ENCODE data around the gene RAI14.

Gene RAI14

DNA sequence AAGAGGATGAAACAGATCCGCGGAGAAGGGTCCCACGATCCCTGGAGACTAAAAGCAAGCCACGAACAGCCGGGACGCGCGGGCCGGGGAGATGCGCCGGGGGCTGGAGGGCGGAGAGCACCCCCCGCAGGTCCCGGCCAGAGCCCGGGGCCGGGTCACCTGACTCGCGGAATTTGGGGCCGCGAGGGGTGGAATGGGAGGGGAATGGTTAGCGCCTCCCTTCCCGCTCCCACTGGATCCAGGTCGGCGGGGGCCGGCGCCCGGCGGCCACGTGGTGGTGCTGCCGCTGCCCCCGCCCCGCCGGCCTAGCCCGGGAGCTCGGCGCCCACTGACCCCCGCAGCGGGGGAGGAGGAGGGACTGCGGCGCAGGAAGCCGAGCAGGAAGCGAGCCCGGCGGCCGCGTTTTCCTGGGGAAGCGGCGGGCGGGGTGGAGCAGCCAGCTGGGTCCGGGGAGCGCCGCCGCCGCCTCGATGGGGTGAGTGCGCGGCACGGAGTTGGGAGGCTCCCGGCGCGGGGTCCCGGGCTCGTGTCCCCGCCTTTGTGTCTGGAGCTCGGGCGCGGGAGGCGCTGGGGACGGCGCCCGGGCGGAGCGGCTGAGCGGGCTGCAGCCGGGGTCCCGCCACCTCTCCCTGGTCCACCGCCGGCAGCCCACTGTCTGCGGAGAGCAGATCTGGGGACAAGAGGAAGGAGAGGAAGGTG lies at the start of gene RAI14:
Gene RAI14 (plus strand): TSS at position 328 of the 699 bp plus-strand sequence. CDS start 30,592 bp downstream, outside the sequence.
- DNase-seq, result peak; percentile 93

DNA sequence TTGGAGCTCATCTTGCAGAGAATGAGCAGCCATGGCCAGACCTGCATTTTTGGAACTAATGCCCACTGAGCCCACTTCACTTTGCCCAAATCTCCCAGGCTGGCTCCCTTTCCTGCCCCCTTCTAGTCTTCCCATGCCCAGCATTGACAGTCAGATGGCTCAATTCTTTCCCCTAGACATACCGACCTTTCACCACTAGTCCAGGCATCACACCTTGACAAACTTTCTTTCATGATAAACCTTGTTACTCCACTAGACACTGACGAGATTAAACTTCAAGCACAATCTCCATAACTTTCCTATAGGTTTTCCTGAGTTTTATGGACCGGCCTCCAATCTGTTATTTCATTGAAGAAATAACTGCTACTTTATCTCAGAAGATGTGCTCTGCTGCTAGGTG lies 47.8 kb upstream of the RAI14 start:
- no peak for DNase-seq

GRCh38 chr5:34608859-34609648 lies 47.1 kb upstream of the RAI14 start:
- DNase-seq, result no peak

- DNase-seq, result no peak
Observed at GRCh38 chr5:34609951-34610441, 46.1 kb upstream of the RAI14 start.

DNA sequence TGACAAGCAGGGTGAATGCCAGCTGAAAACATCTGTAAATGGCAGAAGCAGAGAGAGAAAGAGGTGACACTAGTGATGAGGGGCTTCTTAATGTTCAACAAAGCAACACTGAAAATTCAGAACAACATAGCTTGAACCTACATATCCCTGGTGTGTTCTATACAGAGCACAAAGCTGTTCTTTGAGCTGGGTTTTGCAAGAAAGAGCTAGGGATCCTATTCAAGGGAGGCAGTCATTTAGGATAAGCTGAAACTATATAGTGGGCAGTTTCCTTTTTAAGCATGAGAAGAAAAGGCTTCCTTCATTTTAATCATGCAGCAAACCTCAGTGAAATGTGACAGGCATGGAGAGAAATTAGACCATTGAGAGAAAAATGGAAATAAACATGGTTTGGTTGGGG lies 45.6 kb upstream of the RAI14 start:
- no peak for DNase-seq

- DNase-seq, result no peak
Observed at GRCh38 chr5:34611464-34612415, 44.4 kb upstream of the RAI14 start.

GRCh38 chr5:34616651-34617050 lies 39.5 kb upstream of the RAI14 start:
- no peak for DNase-seq

DNA sequence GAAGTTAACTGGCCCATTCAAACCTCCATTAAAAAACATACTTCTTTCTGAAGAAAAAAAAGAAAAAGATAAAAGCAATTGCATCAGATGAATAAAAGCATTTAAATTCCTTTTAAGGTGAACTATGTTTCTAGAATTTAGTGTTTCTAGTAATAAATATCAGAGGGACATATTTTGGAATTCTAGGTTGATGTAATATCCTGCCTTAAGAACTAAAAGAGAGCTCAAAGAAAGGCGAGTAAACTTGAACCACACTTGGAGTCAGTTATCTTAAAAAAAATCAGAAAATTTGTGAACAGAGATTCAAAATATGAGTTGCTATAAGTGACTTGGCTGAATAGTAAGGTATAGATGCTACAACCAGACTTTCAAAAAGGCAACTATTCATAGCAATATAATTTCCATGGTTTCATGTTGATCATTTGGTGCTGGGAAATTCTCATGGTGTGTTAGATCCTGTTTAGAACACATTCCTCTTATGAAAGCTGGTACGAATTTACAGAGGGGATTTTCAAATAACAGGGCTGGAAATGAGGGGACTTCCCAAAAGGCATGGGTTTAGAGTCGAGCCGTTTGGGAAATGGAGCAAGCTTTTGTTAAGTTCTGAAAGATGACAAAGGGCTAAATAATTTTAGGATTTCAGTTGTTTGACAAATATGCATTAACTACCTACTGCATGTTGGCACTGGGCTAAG lies 37.6 kb upstream of the RAI14 start:
- no peak for DNase-seq

GRCh38 chr5:34620185-34620584 lies 35.9 kb upstream of the RAI14 start:
- peak; percentile 43 for DNase-seq

DNA sequence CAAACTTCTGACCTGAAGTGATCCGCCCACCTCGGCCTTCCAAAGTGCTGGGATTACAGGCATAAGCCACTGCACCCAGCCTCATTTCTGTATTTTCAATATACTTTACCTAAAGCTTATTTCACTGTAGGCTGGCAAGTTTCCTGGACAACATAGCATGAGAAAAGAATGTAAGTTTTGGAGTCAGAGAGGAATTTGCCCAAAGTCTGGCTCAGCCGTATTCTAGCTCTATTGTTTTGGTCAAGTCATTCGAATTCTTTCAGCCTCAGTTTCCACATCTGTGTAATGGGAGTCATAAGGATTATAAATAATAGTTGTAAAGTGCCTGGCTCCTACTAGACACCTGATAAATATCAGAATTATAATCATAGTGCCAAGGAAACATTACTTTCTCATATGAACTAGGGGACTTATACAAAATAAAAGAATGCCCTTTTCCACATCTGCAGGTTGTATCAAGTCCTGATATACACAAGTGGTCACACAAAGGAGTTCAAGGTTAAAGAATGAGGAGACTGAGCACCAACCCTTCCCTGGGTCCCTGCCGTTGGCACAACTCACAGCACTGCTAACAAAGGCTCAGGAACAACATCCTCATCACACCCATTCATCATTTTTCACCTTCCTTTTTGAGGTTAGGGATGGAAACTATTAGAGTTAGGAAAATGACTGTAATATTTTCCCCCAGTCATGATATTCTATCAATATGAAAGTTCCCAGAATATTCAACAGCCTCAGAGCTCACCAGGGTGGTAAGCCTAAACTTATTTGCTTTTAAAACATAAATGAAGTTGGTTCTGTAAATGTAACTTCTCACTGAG lies 34.6 kb upstream of the RAI14 start:
- DNase-seq, result peak; percentile 52

GRCh38 chr5:34622098-34622400 lies 34.1 kb upstream of the RAI14 start:
- DNase-seq, result no peak

DNA sequence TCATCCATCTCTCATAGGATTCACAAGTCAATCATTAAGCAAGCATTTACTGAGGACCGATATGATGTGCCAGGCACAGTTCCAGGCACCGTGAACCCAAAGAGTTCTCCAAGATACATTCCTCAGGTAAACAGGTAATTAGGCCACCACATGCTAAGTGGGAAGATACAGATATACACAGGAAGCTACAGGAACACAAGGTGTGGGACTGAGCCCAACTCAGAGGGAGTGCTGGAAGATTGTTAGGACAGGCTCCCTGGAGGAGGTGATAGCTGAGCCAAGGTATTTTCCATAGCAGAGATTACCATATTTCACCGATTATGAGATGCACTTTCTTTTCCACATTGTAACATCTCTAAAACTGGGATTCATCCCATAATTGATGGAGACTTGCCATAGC lies 31.4 kb upstream of the RAI14 start:
- no peak for DNase-seq

DNA sequence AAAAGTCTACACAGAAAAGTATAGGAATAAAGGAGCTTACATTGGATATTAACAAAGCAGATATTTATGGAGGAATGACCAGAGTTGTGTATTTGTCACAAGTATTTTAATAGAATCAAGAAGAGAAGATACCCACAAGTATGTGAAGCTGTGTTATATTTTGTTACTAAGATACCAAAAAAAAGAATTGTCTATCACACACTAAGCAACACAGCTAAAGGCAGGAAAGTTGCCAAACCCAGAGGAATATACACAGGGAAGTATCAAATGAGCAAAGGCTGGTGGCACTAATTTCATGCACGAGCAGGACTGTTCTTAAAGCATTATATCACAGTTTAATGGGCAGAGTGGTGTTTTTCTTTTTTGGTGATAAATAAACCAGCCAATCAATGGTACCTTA lies 30.9 kb upstream of the RAI14 start:
- no peak for DNase-seq

DNA sequence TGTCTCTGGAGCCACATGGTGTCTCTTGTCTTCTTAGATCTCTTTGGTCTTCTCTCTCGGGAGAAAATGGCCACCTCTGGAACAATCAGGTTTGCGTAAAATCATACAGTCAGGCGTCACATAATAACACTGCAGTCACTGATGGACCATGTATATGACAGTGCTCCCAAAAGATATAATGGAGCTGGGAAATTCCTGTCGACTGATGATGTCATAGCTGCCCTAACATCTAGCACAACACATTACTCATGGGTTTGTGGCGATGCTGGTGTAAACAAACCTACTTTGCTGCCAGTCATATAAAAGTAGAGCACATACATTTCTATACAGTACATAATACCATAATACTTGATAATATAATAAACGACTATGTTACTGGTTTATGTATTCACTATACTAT lies 30.1 kb upstream of the RAI14 start:
- DNase-seq, result no peak

DNA sequence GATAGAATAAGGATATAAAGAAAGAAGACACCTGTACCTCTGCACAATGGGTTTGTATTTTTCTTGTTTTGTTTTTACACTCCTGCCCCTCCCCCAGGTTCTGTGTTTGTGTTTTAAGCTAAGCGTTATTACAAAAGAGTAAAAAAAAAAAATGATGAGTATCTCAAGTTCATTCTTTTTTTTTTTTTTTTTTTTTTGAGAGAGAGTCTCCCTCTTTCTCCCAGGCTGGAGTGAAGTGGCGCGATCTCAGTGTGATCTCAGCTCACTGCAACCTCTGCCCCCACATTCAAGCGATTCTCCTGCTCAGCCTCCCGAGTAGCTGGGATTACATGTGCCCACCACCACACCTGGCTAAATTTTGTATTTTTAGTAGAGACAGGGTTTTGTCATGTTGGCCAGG lies 29.4 kb upstream of the RAI14 start:
- DNase-seq, result no peak

DNA sequence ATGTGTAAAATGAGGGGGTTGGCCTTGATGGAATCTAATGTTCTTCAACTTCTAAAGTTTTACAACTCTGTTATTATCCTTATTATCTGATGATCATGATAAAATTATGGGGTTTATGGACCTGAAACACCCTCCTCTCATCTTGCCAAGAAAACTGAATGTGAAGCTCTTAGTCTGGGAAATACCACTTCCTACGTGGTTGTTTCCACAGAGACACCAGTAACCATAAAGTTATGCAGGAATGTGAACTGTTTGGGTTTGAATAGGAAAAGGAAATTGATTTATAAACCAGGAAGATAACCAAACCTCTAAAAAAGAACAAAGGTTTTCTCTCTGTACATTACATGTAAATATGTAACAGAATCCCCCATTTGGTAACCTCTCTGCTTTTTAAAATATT lies 28.3 kb upstream of the RAI14 start:
- DNase-seq, result no peak

DNA sequence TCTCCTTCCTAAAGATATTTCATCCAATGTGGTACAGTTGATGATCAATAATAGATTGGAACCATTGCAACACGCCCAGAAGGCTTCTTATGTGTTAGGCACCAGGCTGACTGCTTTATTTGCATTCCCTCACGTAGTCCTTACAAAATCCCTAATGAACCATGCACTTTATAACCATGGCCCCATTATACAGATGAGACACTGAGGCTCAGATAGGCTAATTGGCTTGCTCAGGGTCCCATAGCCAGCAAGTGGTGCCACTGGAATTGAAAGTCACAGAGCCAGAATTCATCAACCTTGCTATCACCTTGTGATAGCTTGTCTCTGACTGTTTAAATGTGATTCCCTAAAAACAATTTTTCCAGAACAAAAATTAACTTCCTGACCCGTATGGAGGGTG lies 27.8 kb upstream of the RAI14 start:
- DNase-seq, result no peak

DNA sequence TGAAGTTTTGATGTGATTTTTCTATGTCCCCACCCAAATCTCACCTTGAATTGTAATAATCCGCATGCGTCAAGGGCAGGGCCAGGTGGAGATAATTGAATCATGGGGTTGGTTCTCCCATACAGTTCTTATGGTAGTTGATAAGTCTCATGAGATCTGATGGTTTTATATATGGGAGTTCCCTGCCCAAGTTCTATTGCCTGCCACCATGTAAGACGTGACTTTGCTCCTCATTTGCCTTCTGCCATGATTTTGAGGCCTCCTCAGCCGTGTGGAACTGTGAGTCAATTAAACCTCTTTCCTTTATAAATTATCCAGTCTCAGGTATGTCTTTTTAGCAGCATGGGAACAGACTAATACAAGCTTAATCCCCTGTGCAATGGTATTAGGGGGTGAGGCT lies 25.5 kb upstream of the RAI14 start:
- DNase-seq, result no peak

- no peak for DNase-seq
Observed at GRCh38 chr5:34632807-34633422, 23.2 kb upstream of the RAI14 start.

DNA sequence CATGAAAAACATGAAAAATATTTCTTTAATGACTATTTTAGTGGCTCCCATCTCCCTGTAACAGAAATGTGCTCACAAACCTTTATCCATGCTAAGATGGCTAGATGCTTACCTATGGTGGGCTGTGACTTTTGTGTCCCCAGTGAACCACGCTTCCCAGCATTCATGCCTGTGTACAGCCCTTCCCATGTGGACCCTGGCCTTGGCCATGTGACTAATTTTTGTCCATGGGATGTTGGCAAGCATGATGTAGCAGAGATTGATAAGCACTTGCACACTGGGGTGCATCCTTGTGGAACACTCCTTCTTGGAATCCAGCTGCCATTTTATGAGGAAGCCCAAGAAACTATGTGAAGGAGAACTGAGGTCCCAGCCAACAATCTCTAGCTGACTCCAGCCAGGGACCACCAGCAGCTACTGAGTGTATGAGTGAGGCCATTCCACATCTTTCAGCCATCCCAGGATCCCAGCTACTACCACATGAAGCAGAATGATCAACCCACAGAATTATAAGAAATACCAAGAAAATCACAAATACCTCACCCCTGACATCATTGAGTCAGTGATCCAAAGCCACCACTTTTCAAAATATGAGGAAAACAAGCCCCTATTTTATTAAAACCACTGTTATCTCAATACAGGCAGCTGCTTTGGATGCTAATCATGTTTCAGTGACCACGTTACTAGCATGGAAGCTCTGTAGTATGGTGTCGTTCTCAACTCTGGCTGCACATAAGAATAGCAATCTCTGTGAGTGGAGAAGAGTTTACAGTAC lies 16.1 kb upstream of the RAI14 start:
- no peak for DNase-seq

All from femur (tissue), 1 donor.